K562 (cell line): ENCODE results near the gene LRP10.

Experiments used
- CHCHD3 ChIP-seq: fragments of 250-450 bp; sonication (Bioruptor Pico); IDR thresholded peaks from 2 replicates; pipeline ENCODE4 v2.1.2; 2022; ENCODE audit warnings: mild to moderate bottlenecking
- TCFL5 ChIP-seq: fragments of 250-450 bp; sonication (Bioruptor Pico); conservative IDR thresholded peaks from 2 replicates; pipeline ENCODE4 v1.6.1; 2021; ENCODE audit warnings: mild to moderate bottlenecking, moderate library complexity, matching md5 sums
- TF ChIP-seq, protein P1 (sequence below), 3 experiments: IDR thresholded peaks in 2 of 3; conservative IDR thresholded peaks in 1 of 3; 2 replicates each; pipeline ENCODE4 v1.5.1; 2011 to 2012; ENCODE audit warnings: low read length in 3 of 3, mild to moderate bottlenecking in 3 of 3, control low read depth in 2 of 3, improper control_type of control experiment in 1 of 3, inconsistent platforms in 1 of 3, low read depth in 1 of 3, mixed read lengths in 1 of 3, moderate library complexity in 1 of 3; ENCODE audit not compliant: insufficient read depth in 2 of 3
- TF ChIP-seq, protein P2 (sequence below): sonication (generic); formaldehyde crosslinking; IDR thresholded peaks from 2 replicates; pipeline ENCODE4 v1.4.0; 2020; ENCODE audit warnings: mild to moderate bottlenecking, missing genetic modification reagents

DNA sequence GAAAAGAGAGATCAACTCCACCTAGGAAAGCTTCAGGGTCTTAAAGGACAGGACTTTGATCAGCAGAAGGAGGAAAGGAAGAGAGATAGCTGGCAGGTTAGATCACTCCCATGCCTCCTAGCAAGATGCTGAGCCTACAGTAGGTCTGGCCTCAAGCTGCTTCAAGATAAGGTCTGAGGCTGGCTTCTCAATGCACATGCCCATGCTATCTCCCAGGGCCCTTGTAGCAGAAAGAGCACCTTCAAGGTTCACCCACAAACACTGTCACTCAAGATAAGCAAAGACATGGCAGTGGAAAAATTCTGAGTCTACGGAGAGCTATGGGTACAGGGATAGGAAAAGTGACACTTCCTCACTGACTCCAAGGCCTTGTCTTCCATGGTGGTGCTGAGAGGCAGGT, 25.8 kb downstream of the LRP10 start:
- TF ChIP-seq, protein P1, sequence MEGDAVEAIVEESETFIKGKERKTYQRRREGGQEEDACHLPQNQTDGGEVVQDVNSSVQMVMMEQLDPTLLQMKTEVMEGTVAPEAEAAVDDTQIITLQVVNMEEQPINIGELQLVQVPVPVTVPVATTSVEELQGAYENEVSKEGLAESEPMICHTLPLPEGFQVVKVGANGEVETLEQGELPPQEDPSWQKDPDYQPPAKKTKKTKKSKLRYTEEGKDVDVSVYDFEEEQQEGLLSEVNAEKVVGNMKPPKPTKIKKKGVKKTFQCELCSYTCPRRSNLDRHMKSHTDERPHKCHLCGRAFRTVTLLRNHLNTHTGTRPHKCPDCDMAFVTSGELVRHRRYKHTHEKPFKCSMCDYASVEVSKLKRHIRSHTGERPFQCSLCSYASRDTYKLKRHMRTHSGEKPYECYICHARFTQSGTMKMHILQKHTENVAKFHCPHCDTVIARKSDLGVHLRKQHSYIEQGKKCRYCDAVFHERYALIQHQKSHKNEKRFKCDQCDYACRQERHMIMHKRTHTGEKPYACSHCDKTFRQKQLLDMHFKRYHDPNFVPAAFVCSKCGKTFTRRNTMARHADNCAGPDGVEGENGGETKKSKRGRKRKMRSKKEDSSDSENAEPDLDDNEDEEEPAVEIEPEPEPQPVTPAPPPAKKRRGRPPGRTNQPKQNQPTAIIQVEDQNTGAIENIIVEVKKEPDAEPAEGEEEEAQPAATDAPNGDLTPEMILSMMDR (IDR thresholded peaks at IDR 0.05 in 2 of 3, conservative IDR thresholded peaks at IDR 0.05 in 1 of 3; ENCODE audit: insufficient read depth in 2 of 3, low read depth in 1 of 3, low read length in 3 of 3) = no peak
- TF ChIP-seq CHCHD3 (no peak), TCFL5 (CRISPR knock-in tag) (no peak)
- TF ChIP-seq, protein P2, sequence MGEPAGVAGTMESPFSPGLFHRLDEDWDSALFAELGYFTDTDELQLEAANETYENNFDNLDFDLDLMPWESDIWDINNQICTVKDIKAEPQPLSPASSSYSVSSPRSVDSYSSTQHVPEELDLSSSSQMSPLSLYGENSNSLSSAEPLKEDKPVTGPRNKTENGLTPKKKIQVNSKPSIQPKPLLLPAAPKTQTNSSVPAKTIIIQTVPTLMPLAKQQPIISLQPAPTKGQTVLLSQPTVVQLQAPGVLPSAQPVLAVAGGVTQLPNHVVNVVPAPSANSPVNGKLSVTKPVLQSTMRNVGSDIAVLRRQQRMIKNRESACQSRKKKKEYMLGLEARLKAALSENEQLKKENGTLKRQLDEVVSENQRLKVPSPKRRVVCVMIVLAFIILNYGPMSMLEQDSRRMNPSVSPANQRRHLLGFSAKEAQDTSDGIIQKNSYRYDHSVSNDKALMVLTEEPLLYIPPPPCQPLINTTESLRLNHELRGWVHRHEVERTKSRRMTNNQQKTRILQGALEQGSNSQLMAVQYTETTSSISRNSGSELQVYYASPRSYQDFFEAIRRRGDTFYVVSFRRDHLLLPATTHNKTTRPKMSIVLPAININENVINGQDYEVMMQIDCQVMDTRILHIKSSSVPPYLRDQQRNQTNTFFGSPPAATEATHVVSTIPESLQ (CRISPR knock-in tag) = no peak
